GM19372 (cell line): ENCODE measurements around the gene PLEKHA7.

ENCODE experiments used
- ATAC-seq: cut with Tn5 transposase; IDR thresholded peaks from one replicate; pipeline ENCODE4 v1.9.1; 2021; ENCODE audit warnings: mild to moderate bottlenecking, low read depth, moderate library complexity; ENCODE audit not compliant: unreplicated experiment

Gene PLEKHA7

GRCh38 chr11:16818284-16818683 is 195.9 kb downstream of the PLEKHA7 start:
- no peak for ATAC-seq

DNA sequence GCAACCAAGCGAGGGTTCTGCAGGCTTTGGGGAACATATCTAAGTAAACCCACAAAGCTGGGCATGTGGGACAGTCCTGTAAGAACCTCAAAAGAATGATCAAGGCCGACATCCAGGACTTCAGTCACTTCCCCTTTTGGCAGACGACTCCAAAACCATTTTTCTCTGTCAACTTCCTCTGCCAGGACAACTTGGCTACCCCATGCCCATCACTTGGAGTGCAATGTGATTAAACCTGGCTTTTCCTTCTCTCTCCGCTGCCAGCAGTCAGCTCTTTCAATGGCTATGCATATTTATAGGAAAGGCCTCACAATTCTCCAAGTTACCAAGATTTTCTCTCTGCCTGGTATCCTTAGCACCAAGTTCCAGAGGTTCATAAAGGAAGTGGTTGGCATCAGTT is 196.9 kb downstream of the PLEKHA7 start:
- no peak for ATAC-seq

GRCh38 chr11:16816358-16817270 is 197.6 kb downstream of the PLEKHA7 start:
- no peak for ATAC-seq

DNA sequence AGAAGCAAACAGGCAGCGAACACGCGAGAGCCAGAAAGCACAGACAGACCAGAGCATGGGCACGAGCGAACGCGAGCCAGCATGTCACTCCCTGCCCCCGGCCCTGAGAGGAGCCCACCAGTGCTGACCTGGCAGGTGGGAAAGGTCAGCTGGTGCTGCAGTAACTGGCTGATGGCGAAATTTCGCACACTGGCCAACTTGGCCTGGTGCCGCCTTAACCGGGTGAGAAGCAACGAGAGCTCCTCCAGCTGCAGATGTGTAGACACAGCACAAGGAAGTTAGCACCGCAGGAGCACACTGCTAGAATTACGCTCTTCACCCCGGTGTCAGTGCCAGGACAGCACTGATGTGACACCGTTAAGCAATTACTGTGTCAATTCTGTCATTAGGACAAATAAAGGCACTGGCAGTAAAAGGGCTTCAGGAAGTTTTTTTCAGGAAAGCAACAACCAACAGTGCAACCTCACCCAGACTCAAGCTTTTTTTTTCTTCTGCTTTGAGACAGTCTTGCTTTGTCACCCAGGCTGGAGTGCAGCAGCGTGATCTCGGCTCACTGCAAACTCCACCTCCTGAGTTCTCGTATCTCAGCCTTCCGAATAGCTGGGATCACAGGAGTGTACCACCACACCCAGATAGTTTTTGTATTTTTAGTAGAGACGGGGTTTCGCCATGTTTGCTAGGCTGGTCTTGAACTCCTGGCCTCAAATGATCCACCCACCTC is 199.0 kb downstream of the PLEKHA7 start:
- ATAC-seq, result no peak

DNA sequence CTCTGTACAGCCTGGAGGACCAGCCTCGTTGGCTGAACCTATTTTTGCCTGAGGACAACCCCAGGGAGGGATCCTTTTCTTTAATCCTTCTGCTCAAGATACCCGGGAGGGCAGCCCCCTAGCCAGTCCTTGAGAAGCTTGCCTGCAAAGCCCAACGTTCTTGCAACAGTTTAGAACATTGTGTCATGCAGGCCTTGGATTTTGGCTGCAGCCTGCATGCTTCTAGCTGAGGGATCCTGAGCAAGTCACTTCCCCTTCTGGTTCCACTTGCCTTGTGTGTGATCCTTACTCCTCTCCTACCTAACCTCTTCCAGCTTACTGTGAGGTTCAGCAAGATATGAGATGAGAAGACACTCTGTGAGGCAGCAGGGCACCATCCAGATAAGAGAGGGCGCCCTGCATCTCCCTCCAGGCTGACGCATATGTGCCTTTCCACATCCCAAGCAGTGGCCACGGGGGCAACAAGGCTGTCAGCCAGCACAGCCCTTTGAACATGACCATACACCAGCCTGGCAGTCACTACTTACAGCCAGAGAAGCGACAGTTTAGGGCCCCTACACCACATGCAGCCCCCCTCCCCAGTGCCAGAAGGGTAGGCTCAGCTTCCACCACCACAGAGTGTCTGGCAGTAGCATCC is 199.7 kb downstream of the PLEKHA7 start:
- ATAC-seq, result no peak

GRCh38 chr11:16813126-16813525 is 201.1 kb downstream of the PLEKHA7 start:
- no peak for ATAC-seq

- ATAC-seq, result no peak
Observed at GRCh38 chr11:16812274-16812673, 201.9 kb downstream of the PLEKHA7 start.

- ATAC-seq, result no peak
Observed at GRCh38 chr11:16811136-16812020, 202.8 kb downstream of the PLEKHA7 start.

- ATAC-seq, result no peak
Observed at GRCh38 chr11:16809886-16810668, 204.1 kb downstream of the PLEKHA7 start.

DNA sequence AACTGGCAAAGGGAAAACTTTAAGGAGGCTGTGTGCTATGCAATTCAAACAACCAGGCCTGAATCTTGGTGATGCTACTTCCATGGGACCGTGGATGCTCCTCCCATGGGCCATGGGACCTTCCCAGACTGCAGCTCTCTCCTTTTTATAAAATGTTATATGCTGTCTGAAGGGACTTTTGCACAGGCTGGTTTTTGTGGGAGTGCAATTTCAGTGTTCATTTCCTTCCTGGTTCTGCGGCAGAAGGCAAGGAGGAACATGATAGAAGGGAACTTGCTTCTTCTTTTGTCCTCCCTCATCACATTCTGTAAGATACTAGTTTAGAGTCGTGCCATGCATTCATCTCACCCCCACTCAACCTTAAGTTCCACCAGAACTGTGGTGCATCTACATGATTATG is 206.9 kb downstream of the PLEKHA7 start:
- no peak for ATAC-seq

- no peak for ATAC-seq
Observed at GRCh38 chr11:16806791-16807190, 207.4 kb downstream of the PLEKHA7 start.

GRCh38 chr11:16805938-16806337 is 208.3 kb downstream of the PLEKHA7 start:
- no peak for ATAC-seq

- no peak for ATAC-seq
Observed at GRCh38 chr11:16804104-16804947, 209.9 kb downstream of the PLEKHA7 start.

DNA sequence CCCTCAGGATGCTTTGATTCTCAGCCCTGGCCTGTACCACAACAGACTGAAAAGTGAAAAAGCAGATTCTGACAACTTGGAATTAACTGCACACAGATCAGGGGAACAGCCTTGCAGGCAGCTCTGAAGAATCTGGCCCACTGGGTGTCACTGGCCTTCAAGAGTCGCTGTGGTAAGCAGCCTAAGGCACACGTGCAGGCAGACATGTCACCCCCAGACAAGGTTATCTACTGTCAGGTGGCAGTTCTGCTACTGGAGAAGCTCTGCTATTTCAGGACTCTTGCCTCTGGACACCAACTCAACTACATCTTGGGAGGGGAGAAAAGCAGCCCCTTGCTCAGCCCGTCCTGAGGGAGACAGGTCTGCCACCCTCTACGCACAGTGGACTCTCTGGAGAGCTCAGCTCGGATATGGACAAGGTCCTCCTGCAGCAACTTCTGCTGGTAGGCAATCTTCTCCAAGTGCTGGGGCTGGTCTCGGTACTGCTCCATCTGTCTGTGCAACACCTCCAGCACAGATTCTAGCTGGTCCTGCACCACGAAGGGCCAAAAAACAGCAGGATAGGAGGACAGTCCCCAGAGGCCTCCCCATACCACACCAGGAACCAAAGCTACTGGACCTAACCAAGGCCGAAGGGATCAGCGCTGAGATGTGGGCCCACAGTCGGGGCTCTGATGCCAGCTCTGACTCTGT is 212.8 kb downstream of the PLEKHA7 start:
- no peak for ATAC-seq

- ATAC-seq, result no peak
Observed at GRCh38 chr11:16800382-16800781, 213.8 kb downstream of the PLEKHA7 start.

DNA sequence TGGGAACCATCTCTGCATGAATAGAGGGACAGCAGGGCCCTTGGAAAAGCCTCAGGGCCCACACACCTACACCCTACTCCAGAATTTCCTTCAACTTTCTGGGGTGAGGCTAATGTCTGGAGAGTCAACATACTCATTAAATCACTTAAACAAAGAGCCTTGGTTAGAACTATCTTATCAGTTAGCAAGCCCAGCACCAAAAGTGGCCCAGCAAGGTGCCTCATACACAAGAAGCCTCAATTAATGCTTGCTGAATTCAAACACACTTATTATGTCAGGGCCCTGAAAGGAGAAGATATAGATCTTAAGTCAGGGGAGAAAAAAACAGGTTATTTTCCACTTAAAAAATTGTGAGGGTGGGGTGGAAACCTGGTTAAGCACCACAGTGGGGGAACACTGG is 214.3 kb downstream of the PLEKHA7 start:
- ATAC-seq, result no peak

DNA sequence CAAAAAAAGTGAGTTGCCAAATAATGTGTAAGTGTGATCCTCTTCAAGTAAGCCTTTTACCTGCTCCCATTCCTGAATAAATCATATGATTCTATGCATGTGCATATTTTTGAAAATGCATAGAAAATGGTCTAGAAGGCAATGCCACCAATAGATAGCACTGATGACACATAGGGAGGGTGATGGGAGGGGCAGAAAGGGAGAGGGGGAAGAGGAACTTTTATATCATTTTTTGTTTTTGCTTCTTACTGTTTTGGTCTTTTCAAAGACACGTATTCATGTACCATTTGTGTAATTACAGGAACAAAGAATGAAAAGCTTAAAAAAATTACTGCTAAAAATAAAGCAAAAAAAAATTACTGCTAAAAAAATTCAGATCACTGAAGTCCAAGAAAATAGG is 215.0 kb downstream of the PLEKHA7 start:
- no peak for ATAC-seq

DNA sequence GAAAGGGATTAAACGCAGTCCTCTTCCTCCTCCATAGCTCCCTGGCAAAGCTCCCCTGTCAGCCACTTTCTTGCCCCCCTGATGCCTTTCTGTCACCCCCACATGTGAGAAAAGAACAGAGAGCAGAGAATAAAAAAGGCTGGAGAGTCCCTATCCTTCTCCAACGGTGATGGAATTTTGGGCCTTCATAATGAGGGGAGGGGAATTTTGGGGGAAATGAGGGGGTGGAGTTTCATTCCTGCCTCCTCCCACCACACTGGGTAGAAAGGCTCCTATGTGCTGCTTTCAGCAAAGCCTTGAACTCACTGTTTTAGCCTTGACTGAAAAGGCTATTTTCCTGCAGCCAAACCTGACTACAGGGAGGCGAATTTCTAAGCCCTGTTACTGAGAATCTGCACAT is 216.4 kb downstream of the PLEKHA7 start:
- ATAC-seq, result no peak
